GM19324 (cell line): Measurements from ENCODE around the gene SF3A2.

Experiments used
- ATAC-seq: cut with Tn5 transposase; IDR thresholded peaks from one replicate; pipeline ENCODE4 v1.9.1; 2021; ENCODE audit warnings: mild to moderate bottlenecking, moderate library complexity; ENCODE audit not compliant: unreplicated experiment, low FRiP score

The SF3A2 gene

GRCh38 chr19:2207008-2207407, 29.6 kb upstream of the SF3A2 start:
- no peak for ATAC-seq

GRCh38 chr19:2207991-2208860, 28.4 kb upstream of the SF3A2 start:
- ATAC-seq = no peak

- ATAC-seq = no peak
Measured at GRCh38 chr19:2208975-2209374, 27.6 kb upstream of the SF3A2 start.

GRCh38 chr19:2209408-2209807, 27.2 kb upstream of the SF3A2 start:
- no peak for ATAC-seq

- ATAC-seq = no peak
Measured at GRCh38 chr19:2210206-2210605, 26.4 kb upstream of the SF3A2 start.

GRCh38 chr19:2210987-2211740, 25.5 kb upstream of the SF3A2 start:
- ATAC-seq = no peak

GRCh38 chr19:2212861-2213711, 23.5 kb upstream of the SF3A2 start:
- no peak for ATAC-seq

- ATAC-seq = no peak
Measured at GRCh38 chr19:2213799-2214198, 22.8 kb upstream of the SF3A2 start.

- ATAC-seq = no peak
Measured at GRCh38 chr19:2214251-2214650, 22.4 kb upstream of the SF3A2 start.

GRCh38 chr19:2215281-2215751, 21.3 kb upstream of the SF3A2 start:
- ATAC-seq = no peak

- ATAC-seq = no peak
Measured at GRCh38 chr19:2216361-2217225, 20.0 kb upstream of the SF3A2 start.

- ATAC-seq = no peak
Measured at GRCh38 chr19:2217591-2217990, 19.0 kb upstream of the SF3A2 start.

GRCh38 chr19:2219726-2220125, 16.9 kb upstream of the SF3A2 start:
- ATAC-seq = no peak

GRCh38 chr19:2221250-2221831, 15.3 kb upstream of the SF3A2 start:
- no peak for ATAC-seq

- ATAC-seq = no peak
Measured at GRCh38 chr19:2221918-2222317, 14.7 kb upstream of the SF3A2 start.

- ATAC-seq = no peak
Measured at GRCh38 chr19:2223391-2223790, 13.2 kb upstream of the SF3A2 start.

- ATAC-seq = no peak
Measured at GRCh38 chr19:2223959-2224358, 12.7 kb upstream of the SF3A2 start.

GRCh38 chr19:2224754-2225349, 11.8 kb upstream of the SF3A2 start:
- ATAC-seq = no peak

- ATAC-seq = no peak
Measured at GRCh38 chr19:2225415-2226050, 11.1 kb upstream of the SF3A2 start.
